NB4 (cell line): ENCODE data around the gene OR13C8.

Source experiments
- DNase-seq: peaks from one replicate; pipeline ENCODE4 v3.0.0; 2010; ENCODE audit warnings: low read depth
- H3K4me3 ChIP-seq: one replicate; pipeline ENCODE4 v1.5.1; 2011; ENCODE audit warnings: mild to moderate bottlenecking, low read depth, low read length, moderate library complexity
- CTCF ChIP-seq: IDR thresholded peaks from one replicate; pipeline ENCODE4 v1.5.1; 2012; ENCODE audit warnings: low read depth, low read length
- MAX ChIP-seq: IDR thresholded peaks from 2 replicates; pipeline ENCODE4 v1.6.1; 2011; ENCODE audit warnings: low read depth, low read length
- MYC ChIP-seq: IDR thresholded peaks from 2 replicates; pipeline ENCODE4 v1.6.1; 2011; ENCODE audit warnings: low read depth, low read length
- POLR2A ChIP-seq: IDR thresholded peaks from 2 replicates; pipeline ENCODE4 v1.6.1; 2011; ENCODE audit warnings: mild to moderate bottlenecking; ENCODE audit not compliant: insufficient read length; ENCODE audit errors: extremely low read depth

Gene OR13C8

GRCh38 chr9:104553261-104553660 lies 15.7 kb upstream of the OR13C8 start:
- no peak for TF ChIP-seq MAX
- no peak for TF ChIP-seq CTCF
- no peak for TF ChIP-seq MYC
- TF ChIP-seq POLR2A, result no peak
- DNase-seq, result no peak
- H3K4me3 ChIP-seq, result no peak overlapping the region

GRCh38 chr9:104555521-104555920 lies 13.4 kb upstream of the OR13C8 start:
- no peak for DNase-seq
- TF ChIP-seq MAX (no peak), MYC (no peak), CTCF (no peak), POLR2A (no peak)
- no peak overlapping the region for H3K4me3 ChIP-seq

GRCh38 chr9:104556830-104557634 lies 11.9 kb upstream of the OR13C8 start:
- peak; percentile 4 for DNase-seq
- no peak overlapping the region for H3K4me3 ChIP-seq
- TF ChIP-seq POLR2A (no peak), CTCF (no peak), MAX (no peak), MYC (no peak)

- H3K4me3 ChIP-seq, result no peak overlapping the region
- no peak for DNase-seq
- no peak for TF ChIP-seq CTCF
- TF ChIP-seq MYC, result no peak
Observed at GRCh38 chr9:104564358-104564757, 4.6 kb upstream of the OR13C8 start.

- no peak for TF ChIP-seq MAX
- no peak for TF ChIP-seq POLR2A
- TF ChIP-seq MYC, result no peak
- no peak for TF ChIP-seq CTCF
- H3K4me3 ChIP-seq, result no peak overlapping the region
- no peak for DNase-seq
Observed at GRCh38 chr9:104572612-104573011, 3.6 kb downstream of the OR13C8 start.
